ENCODE data around the gene CLTCL1.
"Not testable (repeated sequence)": the region's sequence is repeated elsewhere in the genome, so short reads cannot be mapped to it uniquely, and the experiment has no call there.

The CLTCL1 gene

GRCh38 chr22:19291580-19292457 lies at the start of gene CLTCL1:
Gene CLTCL1 (minus strand): TSS chr22:19291719. CDS start chr22:19291641, 78 bp downstream.
- peak; percentile 39 to 67 for DNase-seq

- no peak for DNase-seq
These were observed 45.6 kb upstream of the CLTCL1 start for GRCh38 chr22:19337137-19337536.

DNA sequence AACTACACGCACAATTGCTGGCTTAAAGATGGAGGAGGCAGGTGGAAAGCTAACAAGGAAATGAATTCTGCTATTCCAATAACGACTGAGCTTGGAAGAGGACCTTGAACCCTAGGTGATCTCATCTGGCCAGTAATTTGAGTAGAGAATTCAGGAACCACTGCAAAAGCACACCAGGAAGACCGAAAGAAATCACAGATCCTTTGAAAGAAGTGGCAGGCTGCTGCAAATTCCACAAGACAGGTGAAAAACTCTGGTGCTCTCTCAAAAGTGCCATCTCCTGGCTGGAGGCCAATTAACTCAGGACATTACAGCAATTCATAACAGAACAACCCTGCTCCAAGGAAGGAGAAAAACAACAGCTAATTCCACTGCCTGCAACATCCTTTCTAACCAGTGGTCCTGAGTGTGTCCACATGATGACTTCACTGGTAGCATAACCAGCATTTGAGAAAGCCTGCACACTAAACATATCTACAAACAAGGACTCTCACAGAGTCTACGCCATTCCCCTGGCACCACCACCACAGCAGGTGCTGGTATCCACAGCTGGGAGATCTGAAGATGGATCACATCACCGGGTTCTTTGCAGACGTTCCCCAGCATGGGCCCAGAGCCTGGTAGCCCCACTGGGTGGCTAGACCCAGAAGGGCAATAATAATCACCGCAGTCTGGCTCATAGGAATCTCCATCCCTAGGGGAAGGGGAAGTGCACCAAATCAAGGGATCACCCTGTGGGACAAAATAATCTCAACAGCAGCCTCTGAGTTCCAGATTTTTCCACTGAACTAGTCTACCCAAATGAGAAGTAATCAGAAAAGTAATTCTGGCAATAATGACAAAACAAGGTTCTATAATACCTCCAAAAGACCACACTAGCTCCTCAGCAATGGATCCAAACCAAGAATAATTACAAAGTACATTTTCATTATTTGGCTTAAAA lies 44.9 kb upstream of the CLTCL1 start:
- DNase-seq, result no peak

GRCh38 chr22:19331975-19332374 lies 40.5 kb upstream of the CLTCL1 start:
- no peak for DNase-seq

- no peak for DNase-seq
These were observed 40.0 kb upstream of the CLTCL1 start for GRCh38 chr22:19331474-19331873.

- no peak for DNase-seq
These were observed 39.4 kb upstream of the CLTCL1 start for GRCh38 chr22:19330865-19331418.

DNA sequence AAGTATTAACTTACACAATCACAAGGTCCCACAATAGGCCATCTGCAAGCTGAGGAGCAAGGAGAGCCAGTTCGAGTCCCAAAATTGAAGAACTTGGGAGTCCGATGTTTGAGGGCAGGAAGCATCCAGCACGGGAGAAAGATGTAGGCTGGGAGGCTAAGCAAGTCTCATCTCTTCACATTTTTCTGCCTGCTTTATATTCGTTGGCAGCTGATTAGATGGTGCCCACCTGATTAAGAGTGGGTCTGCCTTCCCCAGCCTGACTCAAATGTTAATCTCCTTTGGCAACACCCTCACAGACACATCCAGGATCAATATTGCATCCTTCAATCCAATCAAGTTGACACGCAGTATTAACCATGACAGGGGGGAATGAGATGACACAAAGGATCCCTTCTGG lies 38.7 kb upstream of the CLTCL1 start:
- DNase-seq, result not testable (repeated sequence)

- DNase-seq, result no peak
These were observed 37.9 kb upstream of the CLTCL1 start for GRCh38 chr22:19329454-19329853.

- no peak for DNase-seq
These were observed 33.9 kb upstream of the CLTCL1 start for GRCh38 chr22:19325296-19325948.

DNA sequence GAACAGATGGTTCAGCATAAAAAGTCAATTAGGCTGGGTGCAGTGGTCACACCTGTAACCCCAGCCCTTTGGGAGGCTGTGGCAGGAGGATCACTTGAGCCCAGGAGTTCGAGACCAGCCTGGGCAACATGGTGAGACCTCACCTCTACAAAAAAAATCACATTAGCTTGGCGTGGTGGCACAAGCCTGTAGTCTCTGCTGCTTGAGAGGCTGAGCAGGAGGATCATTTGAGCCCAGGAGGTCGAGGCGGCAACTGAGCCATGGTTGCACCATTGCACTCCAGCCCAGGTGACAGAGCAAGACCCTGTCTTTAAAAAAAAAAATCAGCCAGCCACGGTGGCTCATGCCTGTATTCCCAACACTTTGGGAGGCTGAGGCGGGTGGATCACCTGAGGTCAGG lies 31.9 kb upstream of the CLTCL1 start:
- DNase-seq, result not testable (repeated sequence)

- no peak for DNase-seq
These were observed 30.2 kb upstream of the CLTCL1 start for GRCh38 chr22:19321757-19322156.

DNA sequence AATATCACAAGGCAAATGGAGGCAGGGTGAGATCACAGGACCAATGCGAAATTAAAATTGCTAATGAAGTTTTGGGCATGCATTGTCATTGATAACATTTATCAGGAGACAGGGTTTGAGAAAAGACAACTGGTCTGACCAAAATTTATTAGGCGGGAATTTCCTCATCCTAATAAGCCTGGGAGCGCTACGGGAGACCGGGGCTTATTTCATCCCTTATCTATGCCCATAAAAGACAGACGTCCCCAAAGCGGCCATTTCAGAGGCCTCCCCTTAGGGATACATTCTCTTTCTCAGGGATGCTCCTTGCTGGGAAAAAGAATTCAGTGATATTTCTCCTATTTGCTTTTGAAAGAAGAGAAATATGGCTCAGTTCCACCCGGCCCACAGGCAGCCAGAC lies 28.6 kb upstream of the CLTCL1 start:
- DNase-seq, result not testable (repeated sequence)

DNA sequence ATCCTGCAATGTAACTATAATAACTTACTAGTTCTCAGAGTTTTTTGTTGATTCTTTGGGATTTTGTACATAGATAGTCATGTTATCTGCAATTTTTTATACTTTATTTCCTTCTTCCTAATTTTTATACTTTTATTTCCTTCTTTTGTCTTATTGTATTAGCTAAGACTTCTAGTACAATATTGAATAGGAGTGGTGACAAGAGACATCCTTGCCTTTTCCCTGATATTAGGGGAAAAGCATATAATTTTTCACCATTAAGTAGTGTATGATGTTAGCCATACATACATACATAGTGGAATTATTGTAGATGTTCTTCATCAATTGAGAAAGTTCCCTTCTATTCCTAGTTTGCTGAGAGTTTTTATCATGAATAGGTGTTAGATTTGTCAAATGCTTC lies 27.8 kb upstream of the CLTCL1 start:
- no peak for DNase-seq

DNA sequence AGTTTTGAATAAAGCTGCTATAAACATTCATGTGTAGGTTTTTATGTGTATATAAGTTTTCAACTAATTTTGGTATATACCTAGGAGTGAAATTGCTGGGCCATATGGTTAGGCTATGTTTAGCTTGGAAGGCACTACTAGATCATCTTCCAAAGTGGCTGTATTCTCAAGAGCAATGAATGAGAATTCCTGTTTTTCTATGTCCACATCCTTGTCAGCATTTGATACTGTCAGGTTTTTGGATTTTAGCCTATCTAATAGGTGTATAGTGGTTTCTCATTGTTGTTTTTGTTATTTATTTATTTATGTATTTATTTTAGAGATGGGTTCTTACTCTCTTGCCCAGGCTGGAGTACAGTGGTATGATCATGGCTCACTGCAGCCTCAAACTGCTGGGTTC lies 26.3 kb upstream of the CLTCL1 start:
- DNase-seq, result no peak

GRCh38 chr22:19307872-19308271 lies 16.4 kb upstream of the CLTCL1 start:
- DNase-seq, result no peak

DNA sequence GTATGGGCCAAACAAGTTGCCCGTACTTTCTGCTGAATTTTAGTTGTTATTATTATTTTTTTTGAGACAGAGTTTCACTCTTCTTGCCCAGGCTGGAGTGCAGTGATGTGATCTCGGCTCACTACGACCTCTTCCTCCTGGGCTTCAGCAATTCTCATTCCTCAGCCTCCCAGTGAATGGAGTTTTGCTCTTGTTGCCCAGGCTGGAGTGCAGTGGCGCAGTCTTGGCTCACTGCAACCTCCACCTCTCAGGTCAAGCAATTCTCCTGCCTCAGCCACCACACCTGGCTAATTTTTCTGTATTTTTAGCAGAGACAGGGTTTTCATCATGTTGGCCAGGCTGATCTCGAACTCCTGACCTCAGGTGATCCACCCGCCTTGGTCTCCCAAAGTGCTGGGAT lies 15.0 kb upstream of the CLTCL1 start:
- DNase-seq, result not testable (repeated sequence)

- DNase-seq, result no peak
These were observed 13.0 kb upstream of the CLTCL1 start for GRCh38 chr22:19304547-19304946.

- DNase-seq, result no peak
These were observed 12.3 kb upstream of the CLTCL1 start for GRCh38 chr22:19303785-19304184.

DNA sequence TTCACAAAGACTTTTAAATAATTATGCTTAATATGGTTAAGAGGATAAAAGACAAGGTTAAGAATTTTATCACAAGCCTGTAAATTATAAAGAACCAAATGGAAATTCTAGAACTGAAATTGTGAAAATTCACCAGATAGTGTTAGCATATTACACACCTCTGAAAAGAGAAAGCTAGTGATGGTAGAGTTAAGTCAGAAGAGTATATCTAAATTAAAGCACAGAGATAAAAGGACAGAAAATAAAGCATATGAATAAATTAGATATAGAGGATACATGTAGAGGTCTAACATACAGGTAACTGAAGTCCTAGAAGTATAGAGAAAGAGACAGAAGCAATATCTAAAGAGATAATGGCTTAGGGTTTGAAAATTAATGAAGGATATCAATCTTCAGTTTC lies 4.2 kb upstream of the CLTCL1 start:
- DNase-seq, result no peak

DNA sequence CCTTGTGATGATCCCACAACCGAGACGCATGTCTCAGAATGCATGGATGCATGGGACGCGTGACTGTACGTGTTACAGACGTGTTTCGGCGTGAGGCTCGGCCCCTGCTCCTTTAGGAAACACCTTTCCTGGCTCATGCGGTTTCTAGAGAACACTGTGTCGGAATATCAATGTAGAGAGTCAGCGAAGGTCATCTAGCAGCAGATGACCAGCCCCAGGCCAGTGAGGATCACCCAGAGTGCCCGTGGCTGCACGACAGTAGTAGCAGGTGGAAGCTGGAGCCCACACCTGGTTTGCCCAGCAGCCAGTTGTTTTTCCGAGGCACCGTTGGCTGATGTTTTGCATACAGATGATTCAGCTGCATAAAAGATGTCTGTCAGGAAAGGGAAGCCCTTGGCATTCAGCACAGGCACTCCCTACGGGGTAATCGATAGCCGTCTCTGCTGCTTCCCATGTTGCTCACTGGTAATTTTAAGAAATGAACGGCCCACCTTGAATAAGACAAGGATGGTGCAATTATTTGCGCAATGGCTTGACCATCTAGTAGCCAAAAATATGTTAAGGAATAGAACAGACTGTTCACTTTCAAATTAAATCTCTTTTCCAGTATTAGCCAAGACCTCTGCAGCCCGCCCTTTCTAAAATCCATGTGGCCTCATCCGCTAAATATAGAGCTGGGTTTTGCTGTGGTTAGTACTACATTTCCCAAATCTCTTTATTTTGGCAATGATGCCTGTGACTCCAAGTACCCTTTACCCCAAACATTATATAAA lies 1.1 kb upstream of the CLTCL1 start:
- DNase-seq, result no peak

- no peak for DNase-seq
These were observed 320 bp downstream of the CLTCL1 start for GRCh38 chr22:19291218-19291579.
